GM23338 (cell line): ENCODE measurements around the gene PHTF1. TPM values are rescaled to one million over a fixed set of nuclear protein-coding genes. Genes with fewer than 3 reads are reported as not detected.

Experiments
- ATAC-seq: fragments of 200-7000 bp; cut with Tn5 transposase; 3 replicates; pipeline ENCODE4 v1.9.1; 2020
- DNase-seq: peaks from one replicate; pipeline ENCODE4 v3.0.0-alpha.2; 2015; ENCODE audit warnings: low spot score
- H2AFZ ChIP-seq: fragments of 200-600 bp; sonication (generic); 2 replicates; pipeline ENCODE4 v1.8.0; 2016; ENCODE audit warnings: antibody characterized with exemption, mild to moderate bottlenecking, moderate library complexity
- H3F3A ChIP-seq: fragments of 200-600 bp; sonication (generic); replicated peaks from 2 replicates; pipeline ENCODE4 v1.8.0; 2017; ENCODE audit warnings: antibody characterized with exemption, mixed run types, low read depth
- H3K27ac ChIP-seq: fragments of 200-600 bp; sonication (generic); 2 replicates; pipeline ENCODE4 v1.6.1; 2016; ENCODE audit warnings: low read depth
- H3K27me3 ChIP-seq: fragments of 200-600 bp; sonication (generic); 2 replicates; pipeline ENCODE4 v1.8.0; 2016; ENCODE audit warnings: mild to moderate bottlenecking, mixed run types, moderate library complexity; ENCODE audit not compliant: insufficient read depth
- H3K36me3 ChIP-seq: fragments of 200-600 bp; sonication (generic); 2 replicates; pipeline ENCODE4 v1.8.0; 2016; ENCODE audit warnings: mild to moderate bottlenecking; ENCODE audit not compliant: insufficient read depth
- H3K4me1 ChIP-seq: fragments of 200-600 bp; sonication (generic); 2 replicates; pipeline ENCODE4 v1.8.0; 2016; ENCODE audit warnings: mild to moderate bottlenecking, moderate library complexity; ENCODE audit not compliant: insufficient read depth
- H3K4me2 ChIP-seq: fragments of 200-600 bp; sonication (generic); 2 replicates; pipeline ENCODE4 v1.7.1; 2017; ENCODE audit warnings: mixed run types
- H3K4me3 ChIP-seq: fragments of 200-600 bp; sonication (generic); 2 replicates; pipeline ENCODE4 v1.6.1; 2016; ENCODE audit warnings: mixed run types
- H3K79me2 ChIP-seq: fragments of 200-600 bp; sonication (generic); replicated peaks from 2 replicates; pipeline ENCODE4 v1.8.0; 2017; ENCODE audit warnings: mild to moderate bottlenecking; ENCODE audit not compliant: insufficient read depth
- H3K9me2 ChIP-seq: fragments of 200-600 bp; sonication (generic); 2 replicates; pipeline ENCODE4 v1.8.0; 2017; ENCODE audit not compliant: insufficient read depth
- H4K20me1 ChIP-seq: fragments of 200-600 bp; sonication (generic); replicated peaks from 2 replicates; pipeline ENCODE4 v1.8.0; 2017; ENCODE audit warnings: mild to moderate bottlenecking; ENCODE audit not compliant: insufficient read depth
- H3K27ac Mint-ChIP-seq: 2 replicates; pipeline ENCODE4 v1.8.0; 2020; ENCODE audit warnings: inconsistent platforms, mild to moderate bottlenecking, moderate library complexity, mixed read lengths
- H3K27me3 Mint-ChIP-seq: 3 replicates; pipeline ENCODE4 v1.8.0; 2022; ENCODE audit warnings: low read depth, mild to moderate bottlenecking, moderate library complexity, mixed read lengths, inconsistent platforms; ENCODE audit not compliant: insufficient read depth, poor library complexity
- H3K36me3 Mint-ChIP-seq: 3 replicates; pipeline ENCODE4 v1.8.0; 2021; ENCODE audit warnings: low read depth, mild to moderate bottlenecking, inconsistent platforms, moderate library complexity, mixed read lengths
- H3K4me1 Mint-ChIP-seq: 3 replicates; pipeline ENCODE4 v1.8.0; 2020; ENCODE audit warnings: mild to moderate bottlenecking, inconsistent platforms, mixed read lengths
- H3K4me3 Mint-ChIP-seq: 3 replicates; pipeline ENCODE4 v1.8.0; 2021; ENCODE audit warnings: moderate library complexity, mild to moderate bottlenecking, inconsistent platforms, mixed read lengths
- H3K9me3 Mint-ChIP-seq: 3 replicates; pipeline ENCODE4 v1.8.0; 2020; ENCODE audit warnings: moderate library complexity, mild to moderate bottlenecking, inconsistent platforms, mixed read lengths
- CREB1 ChIP-seq: fragments of 250-450 bp; sonication (Bioruptor Pico); IDR thresholded peaks from 2 replicates; pipeline ENCODE4 v1.5.0; 2020; ENCODE audit warnings: low read depth, mild to moderate bottlenecking, moderate library complexity
- EZH2 ChIP-seq: fragments of 200-600 bp; sonication (generic); IDR thresholded peaks from one replicate; pipeline ENCODE4 v1.8.0; 2017; ENCODE audit warnings: antibody characterized with exemption, mild to moderate bottlenecking, low read depth; ENCODE audit not compliant: unreplicated experiment
- EZH2phosphoT487 ChIP-seq: fragments of 200-600 bp; sonication (generic); IDR thresholded peaks from one replicate; pipeline ENCODE4 v1.8.1; 2018; ENCODE audit warnings: antibody characterized with exemption; ENCODE audit not compliant: unreplicated experiment
- NANOG ChIP-seq: IDR thresholded peaks from 2 replicates; pipeline ENCODE4 v1.6.1; 2016; ENCODE audit warnings: antibody characterized with exemption, borderline replicate concordance
- POLR2AphosphoS5 ChIP-seq: IDR thresholded peaks from 2 replicates; pipeline ENCODE4 v1.6.1; 2016; ENCODE audit warnings: antibody characterized with exemption, low read depth
- REST ChIP-seq: IDR thresholded peaks from one replicate; pipeline ENCODE4 v1.6.1; 2018; ENCODE audit warnings: antibody characterized with exemption; ENCODE audit not compliant: unreplicated experiment
- ZNF114 ChIP-seq: fragments of 250-450 bp; sonication (Bioruptor Pico); IDR thresholded peaks from 2 replicates; pipeline ENCODE4 v1.5.0; 2020; ENCODE audit warnings: mild to moderate bottlenecking, moderate library complexity
- ZNF331 ChIP-seq: fragments of 250-450 bp; sonication (Bioruptor Pico); IDR thresholded peaks from 2 replicates; pipeline ENCODE4 v1.5.0; 2020; ENCODE audit warnings: low read depth, mild to moderate bottlenecking, moderate library complexity
- polyA plus RNA-seq: library from polyadenylated mRNA; unstranded; fragments of >200 nt; fragmentation: Nextera tagmentation; extraction: Ambion mirVana; gene quantifications from 2 replicates; pipeline ENCODE4 v1.2.1, GENCODE V29; 2016
- total RNA-seq: library from RNA; depleted of rRNA; stranded (reverse); fragments of >200 nt; shearing (Covaris generic); gene quantifications from 2 replicates; pipeline ENCODE4 v1.2.3, GENCODE V29; 2014
- TF ChIP-seq, protein P1 (sequence below), 2 experiments: fragments of 200-600 bp in 1 of 2; sonication (generic) in 1 of 2; conservative IDR thresholded peaks; 2 replicates each; pipeline versions ENCODE4 v1.5.1 to v1.6.1; 2016 to 2017; ENCODE audit warnings: antibody characterized with exemption in 2 of 2, low read depth in 2 of 2, mild to moderate bottlenecking in 2 of 2, moderate library complexity in 1 of 2
- TF ChIP-seq, protein P2 (sequence below): IDR thresholded peaks from 2 replicates; pipeline ENCODE4 v1.6.1; 2016; ENCODE audit warnings: antibody characterized with exemption

The PHTF1 gene
- total and polyA plus RNA-seq, 2 experiments from 2014 or later: 19.1 to 21.6 TPM

DNA sequence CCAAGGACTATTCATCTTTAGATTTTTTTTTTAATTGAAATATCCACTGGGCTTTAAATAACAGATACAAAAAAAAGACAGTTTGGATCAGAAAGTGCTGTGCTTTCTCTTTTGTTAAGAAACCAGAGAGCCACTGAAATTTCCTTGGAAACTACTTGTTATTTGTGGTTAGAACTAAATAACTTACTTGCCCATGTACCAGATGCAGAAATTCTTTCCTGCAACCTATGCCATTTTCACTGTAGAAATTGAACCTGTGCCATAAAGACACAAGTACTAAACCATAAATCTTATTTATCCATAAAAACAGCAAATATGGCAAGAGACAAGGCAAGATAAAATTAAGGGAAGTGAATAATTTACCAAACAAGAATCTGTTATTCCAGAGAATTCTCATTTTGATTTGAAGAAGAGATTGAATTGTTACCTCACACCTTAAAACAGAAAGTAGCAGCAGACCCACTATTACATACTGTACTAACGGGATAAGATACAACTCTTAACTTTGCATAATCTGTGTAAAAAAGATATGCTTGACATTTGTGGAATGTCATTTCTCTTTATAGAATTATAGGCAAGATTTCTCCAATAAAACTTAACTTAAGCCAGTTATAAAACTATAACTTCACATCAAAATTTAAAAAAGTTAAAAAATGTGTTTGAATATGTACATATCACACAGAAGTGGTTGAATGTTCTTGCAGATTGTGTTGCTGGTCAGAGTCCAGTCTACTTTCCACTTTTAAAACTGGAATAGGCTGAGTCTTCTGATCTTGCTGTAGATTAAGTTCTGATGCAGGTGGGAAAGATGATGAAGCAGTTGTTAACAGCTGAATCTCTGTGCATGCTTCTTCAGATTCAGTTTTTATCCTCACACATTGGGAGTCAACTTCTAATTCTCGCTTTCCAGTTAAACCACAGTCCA is 6.3 kb upstream of the PHTF1 start:
- H3K36me3 ChIP-seq: peaks cover 6% of the 10 kb centered on the region
- no peaks in the 10 kb centered on the region for H3K9me2 ChIP-seq
- Mint-ChIP-seq H3K27me3 (no peaks in the 10 kb centered on the region), H3K4me3 (no peak overlapping the region), H3K27ac (no peak overlapping the region), H3K9me3 (no peaks in the 10 kb centered on the region), H3K36me3 (peaks cover 21% of the 10 kb centered on the region), H3K4me1 (peaks cover 27% of the 10 kb centered on the region)
- H3K4me2 ChIP-seq: no peak overlapping the region
- H3K4me3 ChIP-seq: no peak overlapping the region
- no peaks in the 10 kb centered on the region for H3K27me3 ChIP-seq
- H3F3A ChIP-seq: no peaks in the 10 kb centered on the region; the same call in 1 of the 2 replicates
- ATAC-seq: no peak
- H4K20me1 ChIP-seq: no peaks in the 10 kb centered on the region
- DNase-seq: no peak
- no peaks in the 10 kb centered on the region for H3K79me2 ChIP-seq
- TF ChIP-seq ZNF114 (no peak), NANOG (no peak), POLR2AphosphoS5 (no peak)
- H2AFZ ChIP-seq: no peak overlapping the region
- no peak overlapping the region for H3K27ac ChIP-seq
- peaks cover 17% of the 10 kb centered on the region for H3K4me1 ChIP-seq

DNA sequence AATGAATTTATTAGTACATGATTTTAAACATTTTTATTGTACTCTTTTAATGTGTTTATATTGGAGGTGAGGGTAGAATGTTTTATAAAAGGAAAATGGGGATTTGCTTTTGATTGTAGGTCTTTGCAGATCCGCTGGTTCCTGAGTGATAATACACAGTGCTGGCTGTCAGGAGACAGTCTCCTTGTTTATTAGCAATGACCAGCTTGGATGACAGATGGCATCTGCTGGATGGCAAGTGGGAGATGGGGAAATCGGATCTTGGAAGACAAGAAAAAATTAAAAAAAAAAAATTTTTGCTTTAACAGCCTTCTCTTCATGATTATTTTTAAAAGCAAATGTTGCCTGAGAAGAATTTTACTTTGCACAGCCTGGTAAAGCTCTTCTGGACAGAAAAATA is 4.4 kb upstream of the PHTF1 start:
- Mint-ChIP-seq H3K4me3 (no peak overlapping the region), H3K4me1 (peaks cover 17% of the 10 kb centered on the region), H3K27me3 (peaks cover 5% of the 10 kb centered on the region), H3K27ac (no peak overlapping the region), H3K36me3 (peaks cover 21% of the 10 kb centered on the region), H3K9me3 (no peaks in the 10 kb centered on the region)
- Histone ChIP-seq H3K4me3 (no peak overlapping the region), H2AFZ (no peak overlapping the region), H3K9me2 (no peaks in the 10 kb centered on the region), H3F3A (peaks cover 8% of the 10 kb centered on the region; the same call in 1 of the 2 replicates), H4K20me1 (no peaks in the 10 kb centered on the region), H3K36me3 (peaks cover 6% of the 10 kb centered on the region), H3K4me2 (no peak overlapping the region), H3K27ac (no peak overlapping the region), H3K4me1 (0 out of 2 replicates have a peak, but pooled peaks cover 4% of the 10 kb centered on the region), H3K27me3 (no peaks in the 10 kb centered on the region), H3K79me2 (no peaks in the 10 kb centered on the region)
- TF ChIP-seq REST (no peak), EZH2 (no peak), EZH2phosphoT487 (no peak), CREB1 (CRISPR knock-in tag) (no peak), ZNF331 (no peak), NANOG (no peak)
- TF ChIP-seq, protein P1, sequence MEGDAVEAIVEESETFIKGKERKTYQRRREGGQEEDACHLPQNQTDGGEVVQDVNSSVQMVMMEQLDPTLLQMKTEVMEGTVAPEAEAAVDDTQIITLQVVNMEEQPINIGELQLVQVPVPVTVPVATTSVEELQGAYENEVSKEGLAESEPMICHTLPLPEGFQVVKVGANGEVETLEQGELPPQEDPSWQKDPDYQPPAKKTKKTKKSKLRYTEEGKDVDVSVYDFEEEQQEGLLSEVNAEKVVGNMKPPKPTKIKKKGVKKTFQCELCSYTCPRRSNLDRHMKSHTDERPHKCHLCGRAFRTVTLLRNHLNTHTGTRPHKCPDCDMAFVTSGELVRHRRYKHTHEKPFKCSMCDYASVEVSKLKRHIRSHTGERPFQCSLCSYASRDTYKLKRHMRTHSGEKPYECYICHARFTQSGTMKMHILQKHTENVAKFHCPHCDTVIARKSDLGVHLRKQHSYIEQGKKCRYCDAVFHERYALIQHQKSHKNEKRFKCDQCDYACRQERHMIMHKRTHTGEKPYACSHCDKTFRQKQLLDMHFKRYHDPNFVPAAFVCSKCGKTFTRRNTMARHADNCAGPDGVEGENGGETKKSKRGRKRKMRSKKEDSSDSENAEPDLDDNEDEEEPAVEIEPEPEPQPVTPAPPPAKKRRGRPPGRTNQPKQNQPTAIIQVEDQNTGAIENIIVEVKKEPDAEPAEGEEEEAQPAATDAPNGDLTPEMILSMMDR (conservative IDR thresholded peaks at IDR 0.05; ENCODE audit: low read depth in 2 of 2): no peak
- TF ChIP-seq, protein P2, sequence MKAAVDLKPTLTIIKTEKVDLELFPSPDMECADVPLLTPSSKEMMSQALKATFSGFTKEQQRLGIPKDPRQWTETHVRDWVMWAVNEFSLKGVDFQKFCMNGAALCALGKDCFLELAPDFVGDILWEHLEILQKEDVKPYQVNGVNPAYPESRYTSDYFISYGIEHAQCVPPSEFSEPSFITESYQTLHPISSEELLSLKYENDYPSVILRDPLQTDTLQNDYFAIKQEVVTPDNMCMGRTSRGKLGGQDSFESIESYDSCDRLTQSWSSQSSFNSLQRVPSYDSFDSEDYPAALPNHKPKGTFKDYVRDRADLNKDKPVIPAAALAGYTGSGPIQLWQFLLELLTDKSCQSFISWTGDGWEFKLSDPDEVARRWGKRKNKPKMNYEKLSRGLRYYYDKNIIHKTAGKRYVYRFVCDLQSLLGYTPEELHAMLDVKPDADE: no peak
- DNase-seq: no peak
- no peak for ATAC-seq
